Endothelial cell of umbilical vein (primary cell): ENCODE data around the gene PARP3. TPM values are rescaled to one million over a fixed set of nuclear protein-coding genes. Genes with fewer than 3 reads are reported as not detected.

Source experiments
- BruUV-seq: library from RNA; stranded (reverse); fragments of 400-500 nt; replicated peaks from 2 replicates; lab custom pipeline; 2021; lab: Mats Ljungman, UMichigan
- CTCF ChIA-PET: fragments of 300-600, 350-600 bp; sonication (Branson Sonifier 250); formaldehyde crosslinking; loops from one replicate; lab custom pipeline; 2021; ENCODE audit warnings: antibody characterized with exemption, inconsistent platforms; lab: Charles Lee
- POLR2A ChIA-PET: fragments of 300-600, 350-600 bp; sonication (Branson Sonifier 250); formaldehyde crosslinking; loops from one replicate; lab custom pipeline; 2021; ENCODE audit warnings: antibody characterized with exemption, inconsistent platforms; lab: Charles Lee
- DNase-seq: peaks from one replicate; pipeline ENCODE4 v3.0.0-alpha.2; 2011; ENCODE audit warnings: low read depth, low spot score
- FAIRE-seq: peaks from 2 replicates; lab custom pipeline; 2011; peaks lifted over from hg19 to GRCh38; lab: Jason Lieb, UNC
- H2AFZ ChIP-seq: 2 replicates; pipeline ENCODE4 v1.6.0; 2012; ENCODE audit warnings: low read depth, low read length, control low read depth, inconsistent platforms
- H3K27ac ChIP-seq: 2 replicates; pipeline ENCODE4 v1.5.1; 2011; ENCODE audit warnings: low read depth, mild to moderate bottlenecking, control low read depth, low read length, moderate library complexity; ENCODE audit not compliant: insufficient read depth
- H3K27me3 ChIP-seq, 2 experiments: 2 replicates each; pipeline versions ENCODE4 v1.6.0 to v1.6.1; 2011; ENCODE audit warnings: low read length in 2 of 2, mixed read lengths in 1 of 2; ENCODE audit not compliant: control insufficient read depth in 2 of 2, insufficient read depth in 2 of 2
- H3K36me3 ChIP-seq, 2 experiments: 2 replicates in 1 of 2; 3 replicates in 1 of 2; pipeline ENCODE4 v1.5.1; 2011; ENCODE audit warnings: low read length in 2 of 2, mild to moderate bottlenecking in 1 of 2, moderate library complexity in 1 of 2; ENCODE audit not compliant: control insufficient read depth in 2 of 2, insufficient read depth in 2 of 2; ENCODE audit errors: extremely low read depth in 1 of 2
- H3K4me1 ChIP-seq: 3 replicates; pipeline ENCODE4 v1.5.1; 2011; ENCODE audit warnings: mild to moderate bottlenecking, low read length; ENCODE audit not compliant: control insufficient read depth, insufficient read depth; ENCODE audit errors: extremely low read depth
- H3K4me2 ChIP-seq: 2 replicates; pipeline ENCODE4 v1.6.1; 2011; ENCODE audit warnings: low read length, control low read depth, mixed read lengths; ENCODE audit not compliant: insufficient read depth
- H3K4me3 ChIP-seq, 3 experiments: fragments of 200-600 bp in 1 of 3; sonication (generic), shearing (Covaris generic) in 1 of 3; replicated peaks in 1 of 3; 2 replicates each; pipeline ENCODE4 v1.5.1; 2011 to 2016; ENCODE audit warnings: control low read depth in 3 of 3, low read length in 3 of 3, mild to moderate bottlenecking in 2 of 3, inconsistent platforms in 1 of 3, low read depth in 1 of 3, moderate library complexity in 1 of 3; ENCODE audit not compliant: insufficient read depth in 1 of 3
- H3K79me2 ChIP-seq: 2 replicates; pipeline ENCODE4 v1.6.0; 2012; ENCODE audit warnings: low read length, inconsistent platforms; ENCODE audit not compliant: control insufficient read depth, insufficient read depth
- H3K9ac ChIP-seq: replicated peaks from 2 replicates; pipeline ENCODE3; 2011; ENCODE audit warnings: low read length, control low read depth; ENCODE audit not compliant: insufficient read depth; ENCODE audit errors: extremely low read depth
- H3K9me1 ChIP-seq: replicated peaks from 3 replicates; pipeline ENCODE4 v1.6.0; 2011; ENCODE audit warnings: mild to moderate bottlenecking, low read length; ENCODE audit not compliant: control insufficient read depth, insufficient read depth; ENCODE audit errors: extremely low read depth
- H3K9me3 ChIP-seq: replicated peaks from 2 replicates; pipeline ENCODE4 v1.5.1; 2012; ENCODE audit warnings: low read length, inconsistent platforms; ENCODE audit not compliant: control insufficient read depth, insufficient read depth
- H4K20me1 ChIP-seq: replicated peaks from 2 replicates; pipeline ENCODE3; 2011; ENCODE audit warnings: mild to moderate bottlenecking, low read length; ENCODE audit not compliant: control insufficient read depth, insufficient read depth; ENCODE audit errors: extremely low read depth
- EZH2 ChIP-seq: IDR thresholded peaks from 2 replicates; pipeline ENCODE4 v1.6.1; 2012; ENCODE audit warnings: borderline replicate concordance, low read depth, mild to moderate bottlenecking, moderate library complexity, low read length, inconsistent platforms; ENCODE audit not compliant: severe bottlenecking
- FOS ChIP-seq: IDR thresholded peaks from 2 replicates; pipeline ENCODE4 v1.6.1; 2011; ENCODE audit warnings: mild to moderate bottlenecking, low read length, moderate library complexity, borderline replicate concordance; ENCODE audit not compliant: insufficient read depth
- GATA2 ChIP-seq: IDR thresholded peaks from 2 replicates; pipeline ENCODE4 v1.7.0; 2011; ENCODE audit warnings: low read depth, mild to moderate bottlenecking, moderate library complexity, mixed read lengths, low read length; ENCODE audit not compliant: insufficient read length, insufficient read depth
- JUN ChIP-seq: IDR thresholded peaks from 2 replicates; pipeline ENCODE4 v1.6.1; 2011; ENCODE audit warnings: borderline replicate concordance, low read depth; ENCODE audit not compliant: insufficient read length, insufficient read depth
- MYC ChIP-seq: IDR thresholded peaks from one replicate; pipeline ENCODE4 v1.6.1; 2011; ENCODE audit warnings: mild to moderate bottlenecking, low read depth, low read length
- POLR2A ChIP-seq: IDR thresholded peaks from 2 replicates; pipeline ENCODE4 v1.6.1; 2012; ENCODE audit warnings: low read depth, mild to moderate bottlenecking, control low read depth, low read length
- POLR2AphosphoS5 ChIP-seq: IDR thresholded peaks from 2 replicates; pipeline ENCODE4 v1.6.1; 2012; ENCODE audit warnings: low read depth, mild to moderate bottlenecking, control low read depth, low read length, moderate library complexity; ENCODE audit not compliant: insufficient read depth
- dilution Hi-C: fragments of 300-500 bp; cut with MboI; formaldehyde crosslinking; loops from one replicate; pipeline ENCODE4 v1.15.0; 2019; ENCODE audit warnings: low sequenced_read_pairs; ENCODE audit not compliant: extremely low pct_ligation_motif_present
- intact Hi-C: fragments of 100-400 bp; cut with micrococcal nuclease; formaldehyde crosslinking; loops from one replicate; pipeline ENCODE4 v1.10.0; 2022
- polyA plus RNA-seq, 4 experiments: library from polyadenylated mRNA; depleted of rRNA in 3 of 4; stranded (reverse) in 3 of 4; unstranded in 1 of 4; fragments of >200 nt; gene quantifications; 2 replicates each; pipeline versions ENCODE4 v1.2.1 to v1.2.3, GENCODE V29; 2011 to 2012; ENCODE audit warnings: missing spikeins in 1 of 4
- total RNA-seq: library from RNA; stranded (reverse); gene quantifications from 2 replicates; pipeline ENCODE4 v1.2.3, GENCODE V29; 2021
- TF ChIP-seq, protein P1 (sequence below), 2 donors: IDR thresholded peaks; 1 replicate in 1 of 2; 2 replicates in 1 of 2; pipeline ENCODE4 v1.5.1; 2011; ENCODE audit warnings: low read length in 2 of 2, mild to moderate bottlenecking in 2 of 2, moderate library complexity in 2 of 2, control low read depth in 1 of 2, inconsistent platforms in 1 of 2, low read depth in 1 of 2; ENCODE audit not compliant: insufficient read depth in 1 of 2; ENCODE audit errors: extremely low read depth in 1 of 2
- TF ChIP-seq, protein P2 (sequence below): IDR thresholded peaks from 2 replicates; pipeline ENCODE4 v1.6.1; 2011; ENCODE audit not compliant: insufficient read depth, insufficient read length

PARP3 gene
- total and polyA plus RNA-seq, 2 donors (not counting 3 experiments of a cell fraction or from before 2014, with no cell fraction given) = 10.0 to 13.8 TPM

DNA sequence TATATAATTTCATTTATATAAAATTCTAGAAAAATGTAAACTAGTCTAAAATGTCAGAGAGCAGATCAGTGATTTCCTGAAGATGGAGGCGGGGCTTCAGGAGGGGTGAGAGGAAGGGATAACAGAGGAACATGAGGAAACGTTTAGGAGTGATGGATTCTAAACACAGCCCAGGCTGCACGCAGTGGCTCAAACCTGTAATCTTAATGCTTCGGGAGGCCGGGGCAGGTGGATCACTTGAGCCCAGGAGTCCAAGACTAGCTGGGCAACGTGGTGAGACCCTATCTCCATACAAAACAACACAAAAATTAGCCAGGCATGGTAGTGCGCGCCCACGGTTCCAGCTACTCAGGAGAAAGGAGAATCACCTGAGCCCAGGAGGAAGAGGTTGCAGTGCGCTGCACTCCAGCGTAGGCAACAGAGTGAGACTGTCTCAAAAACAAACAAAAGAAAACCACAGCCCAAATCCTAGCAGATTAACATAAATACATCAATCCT, 21.0 kb upstream of the PARP3 start:
- no peaks in the 10 kb centered on the region for H3K9me3 ChIP-seq
- DNase-seq = no peak
- peaks cover 0 to 5% of the 10 kb centered on the region in 2 experiments for H3K27me3 ChIP-seq
- H3K4me2 ChIP-seq = no peak overlapping the region
- no peak overlapping the region for H3K4me3 ChIP-seq
- TF ChIP-seq, protein P1, sequence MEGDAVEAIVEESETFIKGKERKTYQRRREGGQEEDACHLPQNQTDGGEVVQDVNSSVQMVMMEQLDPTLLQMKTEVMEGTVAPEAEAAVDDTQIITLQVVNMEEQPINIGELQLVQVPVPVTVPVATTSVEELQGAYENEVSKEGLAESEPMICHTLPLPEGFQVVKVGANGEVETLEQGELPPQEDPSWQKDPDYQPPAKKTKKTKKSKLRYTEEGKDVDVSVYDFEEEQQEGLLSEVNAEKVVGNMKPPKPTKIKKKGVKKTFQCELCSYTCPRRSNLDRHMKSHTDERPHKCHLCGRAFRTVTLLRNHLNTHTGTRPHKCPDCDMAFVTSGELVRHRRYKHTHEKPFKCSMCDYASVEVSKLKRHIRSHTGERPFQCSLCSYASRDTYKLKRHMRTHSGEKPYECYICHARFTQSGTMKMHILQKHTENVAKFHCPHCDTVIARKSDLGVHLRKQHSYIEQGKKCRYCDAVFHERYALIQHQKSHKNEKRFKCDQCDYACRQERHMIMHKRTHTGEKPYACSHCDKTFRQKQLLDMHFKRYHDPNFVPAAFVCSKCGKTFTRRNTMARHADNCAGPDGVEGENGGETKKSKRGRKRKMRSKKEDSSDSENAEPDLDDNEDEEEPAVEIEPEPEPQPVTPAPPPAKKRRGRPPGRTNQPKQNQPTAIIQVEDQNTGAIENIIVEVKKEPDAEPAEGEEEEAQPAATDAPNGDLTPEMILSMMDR (IDR thresholded peaks at IDR 0.05; ENCODE audit: extremely low read depth in 1 of 2, insufficient read depth in 1 of 2, low read depth in 1 of 2, low read length in 2 of 2) = no peak
- TF ChIP-seq POLR2AphosphoS5 = no peak
- no peak for TF ChIP-seq MYC
- TF ChIP-seq GATA2 = no peak
- TF ChIP-seq, protein P2, sequence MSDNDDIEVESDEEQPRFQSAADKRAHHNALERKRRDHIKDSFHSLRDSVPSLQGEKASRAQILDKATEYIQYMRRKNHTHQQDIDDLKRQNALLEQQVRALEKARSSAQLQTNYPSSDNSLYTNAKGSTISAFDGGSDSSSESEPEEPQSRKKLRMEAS = no peak
- no peak for TF ChIP-seq FOS
- no peak for TF ChIP-seq EZH2
- no peak for TF ChIP-seq POLR2A
- no peak for TF ChIP-seq JUN
- no peak overlapping the region for H3K27ac ChIP-seq
- BruUV-seq = no TSS peak
- no peaks in the 10 kb centered on the region for H4K20me1 ChIP-seq
- CTCF ChIA-PET = no interaction called here
- no peaks in the 10 kb centered on the region for H3K9me1 ChIP-seq
- FAIRE-seq = no peak
- no peak overlapping the region for H2AFZ ChIP-seq
- H3K36me3 ChIP-seq = no peaks in the 10 kb centered on the region
- H3K79me2 ChIP-seq = no peaks in the 10 kb centered on the region
- dilution Hi-C loops (no loop called here), intact Hi-C loops (no loop called here)
- POLR2A ChIA-PET = no interaction called here
- no peak overlapping the region for H3K9ac ChIP-seq
- no peaks in the 10 kb centered on the region for H3K4me1 ChIP-seq
